ENCODE measurements around the gene CAMTA2.

CAMTA2 gene, protein sequence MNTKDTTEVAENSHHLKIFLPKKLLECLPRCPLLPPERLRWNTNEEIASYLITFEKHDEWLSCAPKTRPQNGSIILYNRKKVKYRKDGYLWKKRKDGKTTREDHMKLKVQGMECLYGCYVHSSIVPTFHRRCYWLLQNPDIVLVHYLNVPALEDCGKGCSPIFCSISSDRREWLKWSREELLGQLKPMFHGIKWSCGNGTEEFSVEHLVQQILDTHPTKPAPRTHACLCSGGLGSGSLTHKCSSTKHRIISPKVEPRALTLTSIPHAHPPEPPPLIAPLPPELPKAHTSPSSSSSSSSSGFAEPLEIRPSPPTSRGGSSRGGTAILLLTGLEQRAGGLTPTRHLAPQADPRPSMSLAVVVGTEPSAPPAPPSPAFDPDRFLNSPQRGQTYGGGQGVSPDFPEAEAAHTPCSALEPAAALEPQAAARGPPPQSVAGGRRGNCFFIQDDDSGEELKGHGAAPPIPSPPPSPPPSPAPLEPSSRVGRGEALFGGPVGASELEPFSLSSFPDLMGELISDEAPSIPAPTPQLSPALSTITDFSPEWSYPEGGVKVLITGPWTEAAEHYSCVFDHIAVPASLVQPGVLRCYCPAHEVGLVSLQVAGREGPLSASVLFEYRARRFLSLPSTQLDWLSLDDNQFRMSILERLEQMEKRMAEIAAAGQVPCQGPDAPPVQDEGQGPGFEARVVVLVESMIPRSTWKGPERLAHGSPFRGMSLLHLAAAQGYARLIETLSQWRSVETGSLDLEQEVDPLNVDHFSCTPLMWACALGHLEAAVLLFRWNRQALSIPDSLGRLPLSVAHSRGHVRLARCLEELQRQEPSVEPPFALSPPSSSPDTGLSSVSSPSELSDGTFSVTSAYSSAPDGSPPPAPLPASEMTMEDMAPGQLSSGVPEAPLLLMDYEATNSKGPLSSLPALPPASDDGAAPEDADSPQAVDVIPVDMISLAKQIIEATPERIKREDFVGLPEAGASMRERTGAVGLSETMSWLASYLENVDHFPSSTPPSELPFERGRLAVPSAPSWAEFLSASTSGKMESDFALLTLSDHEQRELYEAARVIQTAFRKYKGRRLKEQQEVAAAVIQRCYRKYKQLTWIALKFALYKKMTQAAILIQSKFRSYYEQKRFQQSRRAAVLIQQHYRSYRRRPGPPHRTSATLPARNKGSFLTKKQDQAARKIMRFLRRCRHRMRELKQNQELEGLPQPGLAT

DNA sequence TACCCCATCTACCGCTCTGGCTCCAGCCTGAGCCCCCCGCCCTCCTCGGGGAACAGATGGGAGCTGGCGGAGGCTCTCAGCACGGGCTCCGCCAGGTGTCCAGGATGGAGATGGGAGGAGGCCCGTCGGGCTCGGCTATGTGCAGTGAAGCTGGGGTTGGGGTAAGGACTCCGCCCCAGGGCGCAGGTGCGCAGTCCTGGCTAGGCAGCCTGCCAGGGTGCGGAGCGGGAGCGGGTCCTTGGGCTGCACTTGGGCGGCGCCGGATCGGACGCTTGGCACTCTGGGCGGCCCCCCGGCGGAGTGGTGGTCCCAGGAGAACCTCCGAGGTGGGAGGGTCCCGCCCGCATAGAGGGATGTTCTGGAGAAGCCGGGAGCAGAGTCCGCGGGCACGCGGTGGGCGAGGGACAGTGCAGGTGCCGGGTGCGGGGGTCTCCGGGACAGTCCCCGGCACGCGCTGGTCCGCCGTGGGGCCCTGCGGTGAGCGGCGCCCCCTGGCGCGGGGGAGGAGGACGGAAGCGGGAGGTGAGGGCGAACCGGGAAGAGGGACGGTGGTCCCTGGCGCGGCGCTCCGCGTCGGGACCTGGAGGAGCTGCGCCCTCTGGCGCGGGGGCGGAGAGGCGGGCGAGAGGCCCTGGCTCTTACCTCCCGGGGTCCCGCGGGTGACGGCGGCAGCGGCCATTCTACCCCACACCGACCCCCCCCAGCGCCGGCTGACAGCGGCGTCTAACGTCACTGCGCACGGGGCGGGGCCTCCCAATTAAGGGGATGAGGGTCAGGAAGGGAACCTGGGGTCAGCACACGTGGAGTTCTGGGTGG, at the start of gene CAMTA2:
Gene CAMTA2 (minus strand): TSS at position 725 of the 816 bp plus-strand sequence. CDS start 1,453 bp downstream, outside the sequence.
- Histone ChIP-seq H3K27ac (ENCODE audit: poor library complexity, severe bottlenecking) (peak within 1 kb of the TSS; percentile 72), H3K4me1 (ENCODE audit: insufficient read depth, poor library complexity, severe bottlenecking) (peaks cover 2% of the 10 kb centered on the region), H3K4me3 (ENCODE audit: severe bottlenecking) (peak within 1 kb of the TSS; percentile 77), H3K9me3 (ENCODE audit: severe bottlenecking) (no peaks in the 10 kb centered on the region), H3K36me3 (ENCODE audit: low read depth) (peaks cover 30% of the 10 kb centered on the region), H3K27me3 (ENCODE audit: insufficient read depth, poor library complexity, severe bottlenecking) (no peaks in the 10 kb centered on the region)
- ATAC-seq (ENCODE audit: low read depth) (peak; percentile 78), DNase-seq (ENCODE audit: low spot score) (peak; percentile 89)
- TF ChIP-seq CTCF (IDR thresholded peaks at IDR 0.05; ENCODE audit: poor library complexity, severe bottlenecking): peak; percentile 94

DNA sequence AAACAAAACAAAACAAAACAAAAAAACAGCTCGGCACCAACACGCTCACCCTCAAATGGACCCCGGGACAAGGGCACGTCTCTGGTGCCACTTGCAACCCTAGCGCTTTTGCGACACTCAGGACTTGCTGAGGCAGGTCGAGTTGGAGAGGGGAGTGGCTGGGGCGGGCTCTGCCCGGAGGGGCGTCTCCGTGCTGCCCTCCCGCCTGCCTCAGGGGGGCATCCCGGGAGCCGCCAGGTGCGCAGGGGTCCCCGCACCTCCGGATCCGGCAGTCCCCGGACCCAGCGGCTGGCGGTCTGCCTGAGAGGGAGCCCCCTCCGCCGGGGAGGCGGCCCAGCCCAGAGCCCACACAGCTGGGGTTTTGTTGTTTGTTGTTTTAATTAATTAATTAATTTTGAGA, 47.8 kb upstream of the CAMTA2 start, which contains the start of gene SLC52A1:
Gene SLC52A1 (minus strand): TSS at position 112 of the 400 bp plus-strand sequence. CDS start 820 bp downstream, outside the sequence.
- Histone ChIP-seq H3K4me3 (ENCODE audit: severe bottlenecking) (peak within 1 kb of the TSS; percentile 26), H3K27ac (ENCODE audit: poor library complexity, severe bottlenecking) (no peak within 1 kb of the TSS), H3K9me3 (ENCODE audit: severe bottlenecking) (no peaks in the 10 kb centered on the region), H3K4me1 (ENCODE audit: insufficient read depth, poor library complexity, severe bottlenecking) (no peaks in the 10 kb centered on the region), H3K27me3 (ENCODE audit: insufficient read depth, poor library complexity, severe bottlenecking) (no peaks in the 10 kb centered on the region), H3K36me3 (ENCODE audit: low read depth) (no peaks in the 10 kb centered on the region)
- DNase-seq (ENCODE audit: low spot score) (no peak), ATAC-seq (ENCODE audit: low read depth) (peak; percentile 25; the same call in 1 of the 3 replicates)
- no peak for TF ChIP-seq CTCF (IDR thresholded peaks at IDR 0.05; ENCODE audit: poor library complexity, severe bottlenecking)

DNA sequence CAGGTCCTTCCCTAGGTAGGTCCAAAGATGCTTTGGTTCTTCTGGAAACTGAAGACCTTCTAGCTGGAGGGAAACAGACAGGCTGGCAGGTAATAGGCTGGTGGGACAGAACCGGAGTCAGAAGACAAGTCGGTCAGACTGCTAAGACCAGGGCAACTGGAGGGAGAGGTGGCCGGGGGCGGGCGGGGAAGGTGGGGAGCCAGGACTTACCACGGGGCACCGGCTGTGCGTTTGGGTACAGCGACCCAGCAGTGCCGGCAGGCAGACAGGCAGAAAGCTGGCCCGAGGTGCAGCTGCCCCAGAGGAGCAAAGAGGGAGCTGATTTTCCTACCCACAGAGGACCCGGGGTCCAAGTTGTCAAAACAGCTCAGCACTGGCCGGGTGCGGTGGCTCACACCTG, 47.2 kb upstream of the CAMTA2 start:
- Histone ChIP-seq H3K4me3 (ENCODE audit: severe bottlenecking) (no peak overlapping the region), H3K36me3 (ENCODE audit: low read depth) (no peaks in the 10 kb centered on the region), H3K27ac (ENCODE audit: poor library complexity, severe bottlenecking) (no peak overlapping the region), H3K27me3 (ENCODE audit: insufficient read depth, poor library complexity, severe bottlenecking) (no peaks in the 10 kb centered on the region), H3K9me3 (ENCODE audit: severe bottlenecking) (no peaks in the 10 kb centered on the region), H3K4me1 (ENCODE audit: insufficient read depth, poor library complexity, severe bottlenecking) (no peaks in the 10 kb centered on the region)
- no peak for ATAC-seq (ENCODE audit: low read depth)
- TF ChIP-seq CTCF (IDR thresholded peaks at IDR 0.05; ENCODE audit: poor library complexity, severe bottlenecking): no peak
- no peak for DNase-seq (ENCODE audit: low spot score)

GRCh38 chr17:5034063-5034462, 46.6 kb upstream of the CAMTA2 start:
- Histone ChIP-seq H3K4me3 (ENCODE audit: severe bottlenecking) (no peak overlapping the region), H3K4me1 (ENCODE audit: insufficient read depth, poor library complexity, severe bottlenecking) (no peaks in the 10 kb centered on the region), H3K36me3 (ENCODE audit: low read depth) (no peaks in the 10 kb centered on the region), H3K27ac (ENCODE audit: poor library complexity, severe bottlenecking) (no peak overlapping the region), H3K9me3 (ENCODE audit: severe bottlenecking) (no peaks in the 10 kb centered on the region), H3K27me3 (ENCODE audit: insufficient read depth, poor library complexity, severe bottlenecking) (no peaks in the 10 kb centered on the region)
- ATAC-seq (ENCODE audit: low read depth): no peak
- DNase-seq (ENCODE audit: low spot score): no peak
- no peak for TF ChIP-seq CTCF (IDR thresholded peaks at IDR 0.05; ENCODE audit: poor library complexity, severe bottlenecking)

All from RWPE2 (cell line).